SK-N-MC (cell line): ENCODE measurements around the gene RCC2.

Source experiments
- EZH2 ChIP-seq: fragments of 200-600 bp; sonication (generic); IDR thresholded peaks from one replicate; pipeline ENCODE4 v1.6.1; 2017; ENCODE audit warnings: antibody characterized with exemption
- POLR2AphosphoS5 ChIP-seq: IDR thresholded peaks from 2 replicates; pipeline ENCODE4 v1.6.1; 2012; ENCODE audit warnings: mild to moderate bottlenecking, low read depth, low read length, borderline replicate concordance

DNA sequence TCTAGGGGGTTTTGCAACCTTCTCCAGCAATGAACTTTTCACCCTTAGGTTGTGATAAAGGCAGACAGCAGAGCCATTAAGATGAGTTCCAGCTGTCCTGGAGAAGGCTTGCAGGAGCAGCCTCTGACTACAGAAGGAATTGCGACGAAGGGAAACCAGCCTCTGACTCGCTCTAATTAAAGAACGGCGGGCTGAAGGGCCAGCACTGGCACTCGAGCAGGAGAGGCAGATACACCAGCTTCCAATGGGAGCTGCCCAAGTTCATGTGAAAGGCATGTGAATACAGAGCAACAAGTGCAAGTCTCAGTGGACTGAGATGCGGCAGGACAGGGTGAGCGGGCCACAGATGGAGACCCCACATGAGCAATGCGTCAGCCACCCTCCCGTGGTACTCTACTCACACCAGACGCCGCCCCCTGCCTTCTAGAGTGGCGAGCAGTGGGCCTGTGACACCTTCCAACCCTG is 15.7 kb downstream of the RCC2 start:
- TF ChIP-seq POLR2AphosphoS5 (no peak), EZH2 (no peak)
